ENCODE measurements around the gene SLC6A3.

The SLC6A3 gene

GRCh38 chr5:1358726-1359025 is 86.6 kb downstream of the SLC6A3 start:
- no peaks in the 10 kb centered on the region for H3K27me3 ChIP-seq (ENCODE audit: control insufficient read depth, insufficient read depth, low read length)
- DNase-seq (ENCODE audit: low read depth, low spot score) = no peak
- H3K4me1 ChIP-seq (ENCODE audit: control insufficient read depth, insufficient read depth, low read length) = 0 out of 2 replicates have a peak, but pooled peaks cover 1% of the 10 kb centered on the region
- WGBS (ENCODE audit: insufficient coverage, insufficient read length) = no CpG with 5 or more reads among the region's 10 CpGs
- no peak overlapping the region for H3K4me3 ChIP-seq (ENCODE audit: low read length)
- no peaks in the 10 kb centered on the region for H3K9me3 ChIP-seq (ENCODE audit: control insufficient read depth, insufficient read depth, low read length)
- H3K36me3 ChIP-seq (ENCODE audit: control insufficient read depth, insufficient read depth, low read length) = no peaks in the 10 kb centered on the region
- no peak overlapping the region for H3K27ac ChIP-seq (ENCODE audit: low read length)

GRCh38 chr5:1357946-1358725 is 87.1 kb downstream of the SLC6A3 start:
- Histone ChIP-seq H3K4me1 (ENCODE audit: control insufficient read depth, insufficient read depth, low read length) (0 out of 2 replicates have a peak, but pooled peaks cover 1% of the 10 kb centered on the region), H3K36me3 (ENCODE audit: control insufficient read depth, insufficient read depth, low read length) (no peaks in the 10 kb centered on the region), H3K27me3 (ENCODE audit: control insufficient read depth, insufficient read depth, low read length) (no peaks in the 10 kb centered on the region), H3K9me3 (ENCODE audit: control insufficient read depth, insufficient read depth, low read length) (no peaks in the 10 kb centered on the region), H3K27ac (ENCODE audit: low read length) (no peak overlapping the region), H3K4me3 (ENCODE audit: low read length) (no peak overlapping the region)
- no CpG with 5 or more reads among the region's 25 CpGs for WGBS (ENCODE audit: insufficient coverage, insufficient read length)
- DNase-seq (ENCODE audit: low read depth, low spot score) = no peak

DNA sequence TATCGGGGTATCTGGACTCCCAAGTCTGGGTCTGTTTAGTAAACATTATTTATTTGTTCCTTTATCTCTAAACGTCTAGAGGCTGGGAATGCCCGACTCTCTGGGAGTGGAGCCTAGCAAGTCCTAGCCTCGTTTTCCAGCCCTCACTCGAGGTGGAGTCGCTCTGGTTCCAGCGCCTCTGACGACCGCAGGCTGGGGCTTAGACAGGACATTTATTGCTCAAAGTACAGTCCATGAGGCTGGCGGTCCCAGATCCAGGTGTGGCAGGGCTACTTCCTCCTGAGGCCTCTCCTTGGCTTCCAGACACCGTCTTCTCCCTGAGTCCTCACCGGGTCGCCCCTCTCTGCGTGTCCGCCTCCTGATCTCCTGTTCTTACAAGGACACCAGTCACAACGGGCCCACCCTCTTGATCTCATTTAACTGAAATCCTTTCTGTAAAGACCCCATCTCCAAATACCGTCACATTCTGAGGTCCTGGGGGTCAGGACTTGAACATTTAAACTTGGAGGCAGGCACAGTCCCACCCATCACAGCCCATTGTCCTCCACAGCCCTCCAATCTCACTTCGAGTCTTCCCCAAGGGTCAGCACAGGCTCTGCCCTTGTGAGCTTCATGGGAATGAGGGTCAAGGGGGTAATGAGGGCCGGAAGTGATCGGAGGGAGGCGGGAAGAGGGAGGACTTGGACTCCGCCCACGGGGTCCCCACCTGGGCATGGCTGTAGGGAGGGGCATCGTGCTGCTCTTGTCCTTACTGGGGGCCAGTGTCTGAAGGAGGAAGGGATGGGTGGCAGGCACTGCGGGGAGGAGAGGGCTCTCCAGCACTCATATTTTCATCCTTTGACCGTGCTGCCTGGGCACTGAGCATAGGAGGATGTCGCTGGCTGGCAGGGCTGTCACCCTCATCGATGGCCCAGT is 88.1 kb downstream of the SLC6A3 start:
- WGBS (ENCODE audit: insufficient coverage, insufficient read length) = no CpG with 5 or more reads among the region's 28 CpGs
- no peaks in the 10 kb centered on the region for H3K36me3 ChIP-seq (ENCODE audit: control insufficient read depth, insufficient read depth, low read length)
- H3K4me1 ChIP-seq (ENCODE audit: control insufficient read depth, insufficient read depth, low read length) = 0 out of 2 replicates have a peak, but pooled peaks cover 1% of the 10 kb centered on the region
- no peaks in the 10 kb centered on the region for H3K9me3 ChIP-seq (ENCODE audit: control insufficient read depth, insufficient read depth, low read length)
- no peak for DNase-seq (ENCODE audit: low read depth, low spot score)
- H3K27ac ChIP-seq (ENCODE audit: low read length) = no peak overlapping the region
- H3K4me3 ChIP-seq (ENCODE audit: low read length) = no peak overlapping the region
- H3K27me3 ChIP-seq (ENCODE audit: control insufficient read depth, insufficient read depth, low read length) = no peaks in the 10 kb centered on the region

DNA sequence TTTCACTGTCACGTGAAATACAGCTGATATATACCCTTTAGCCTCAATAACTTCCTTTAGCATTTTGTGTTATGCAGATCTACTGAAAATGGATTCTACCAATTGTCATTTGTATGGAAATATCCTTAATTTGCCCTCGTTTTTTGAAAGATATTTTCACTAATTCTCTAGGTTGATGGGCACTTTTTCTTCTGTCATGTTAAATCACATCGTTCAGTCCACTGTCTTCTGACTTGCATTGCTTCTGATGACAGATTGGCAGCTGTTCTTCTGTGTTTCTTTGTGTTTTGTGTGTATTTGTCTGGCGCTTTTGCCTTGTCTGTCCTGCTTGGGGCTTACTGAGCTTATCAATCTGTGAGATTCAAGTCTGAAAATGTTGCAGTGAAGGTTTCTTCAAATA is 90.7 kb downstream of the SLC6A3 start:
- H3K27me3 ChIP-seq (ENCODE audit: control insufficient read depth, insufficient read depth, low read length) = no peaks in the 10 kb centered on the region
- H3K27ac ChIP-seq (ENCODE audit: low read length) = no peak overlapping the region
- no peak overlapping the region for H3K4me3 ChIP-seq (ENCODE audit: low read length)
- 0 out of 2 replicates have a peak, but pooled peaks cover 1% of the 10 kb centered on the region for H3K4me1 ChIP-seq (ENCODE audit: control insufficient read depth, insufficient read depth, low read length)
- no peaks in the 10 kb centered on the region for H3K9me3 ChIP-seq (ENCODE audit: control insufficient read depth, insufficient read depth, low read length)
- no CpG with 5 or more reads among the region's 4 CpGs for WGBS (ENCODE audit: insufficient coverage, insufficient read length)
- DNase-seq (ENCODE audit: low read depth, low spot score) = no peak
- no peaks in the 10 kb centered on the region for H3K36me3 ChIP-seq (ENCODE audit: control insufficient read depth, insufficient read depth, low read length)

GRCh38 chr5:1352231-1353219 is 92.7 kb downstream of the SLC6A3 start:
- Histone ChIP-seq H3K27ac (ENCODE audit: low read length) (no peak overlapping the region), H3K9me3 (ENCODE audit: control insufficient read depth, insufficient read depth, low read length) (no peaks in the 10 kb centered on the region), H3K4me1 (ENCODE audit: control insufficient read depth, insufficient read depth, low read length) (0 out of 2 replicates have a peak, but pooled peaks cover under 1% of the 10 kb centered on the region), H3K4me3 (ENCODE audit: low read length) (no peak overlapping the region), H3K36me3 (ENCODE audit: control insufficient read depth, insufficient read depth, low read length) (no peaks in the 10 kb centered on the region), H3K27me3 (ENCODE audit: control insufficient read depth, insufficient read depth, low read length) (no peaks in the 10 kb centered on the region)
- no peak for DNase-seq (ENCODE audit: low read depth, low spot score)
- no CpG with 5 or more reads among the region's 10 CpGs for WGBS (ENCODE audit: insufficient coverage, insufficient read length)

- no peaks in the 10 kb centered on the region for H3K9me3 ChIP-seq (ENCODE audit: control insufficient read depth, insufficient read depth, low read length)
- H3K4me3 ChIP-seq (ENCODE audit: low read length) = no peak overlapping the region
- no peaks in the 10 kb centered on the region for H3K4me1 ChIP-seq (ENCODE audit: control insufficient read depth, insufficient read depth, low read length)
- H3K27me3 ChIP-seq (ENCODE audit: control insufficient read depth, insufficient read depth, low read length) = no peaks in the 10 kb centered on the region
- H3K36me3 ChIP-seq (ENCODE audit: control insufficient read depth, insufficient read depth, low read length) = no peaks in the 10 kb centered on the region
- H3K27ac ChIP-seq (ENCODE audit: low read length) = no peak overlapping the region
- no peak for DNase-seq (ENCODE audit: low read depth, low spot score)
- no CpG with 5 or more reads among the region's 4 CpGs for WGBS (ENCODE audit: insufficient coverage, insufficient read length)
Measured at GRCh38 chr5:1351156-1351555, 94.1 kb downstream of the SLC6A3 start.

- H3K27ac ChIP-seq (ENCODE audit: low read length) = no peak overlapping the region
- no peaks in the 10 kb centered on the region for H3K4me1 ChIP-seq (ENCODE audit: control insufficient read depth, insufficient read depth, low read length)
- H3K9me3 ChIP-seq (ENCODE audit: control insufficient read depth, insufficient read depth, low read length) = no peaks in the 10 kb centered on the region
- no peaks in the 10 kb centered on the region for H3K36me3 ChIP-seq (ENCODE audit: control insufficient read depth, insufficient read depth, low read length)
- no peak for DNase-seq (ENCODE audit: low read depth, low spot score)
- no peaks in the 10 kb centered on the region for H3K27me3 ChIP-seq (ENCODE audit: control insufficient read depth, insufficient read depth, low read length)
- no CpG with 5 or more reads among the region's 12 CpGs for WGBS (ENCODE audit: insufficient coverage, insufficient read length)
- H3K4me3 ChIP-seq (ENCODE audit: low read length) = no peak overlapping the region
Measured at GRCh38 chr5:1349246-1349645, 96.0 kb downstream of the SLC6A3 start.

DNA sequence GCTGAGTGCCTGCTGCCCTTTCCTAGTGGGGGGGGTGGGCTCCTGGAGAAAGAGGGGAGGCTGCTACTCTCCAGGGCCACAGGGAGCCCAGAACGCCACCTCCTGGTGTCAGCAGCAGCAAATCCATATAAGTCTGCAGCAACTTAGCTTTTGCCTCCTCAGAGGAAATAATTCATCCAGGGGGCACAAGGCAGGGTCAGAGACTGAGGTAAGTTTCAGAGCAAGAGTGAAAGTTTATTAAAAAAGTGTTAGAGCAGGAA is 96.3 kb downstream of the SLC6A3 start:
- H3K27me3 ChIP-seq (ENCODE audit: control insufficient read depth, insufficient read depth, low read length) = no peaks in the 10 kb centered on the region
- WGBS (ENCODE audit: insufficient coverage, insufficient read length) = no CpG with 5 or more reads among the region's 1 CpG
- H3K9me3 ChIP-seq (ENCODE audit: control insufficient read depth, insufficient read depth, low read length) = no peaks in the 10 kb centered on the region
- H3K4me1 ChIP-seq (ENCODE audit: control insufficient read depth, insufficient read depth, low read length) = no peaks in the 10 kb centered on the region; the same call in 1 of the 2 replicates
- no peak for DNase-seq (ENCODE audit: low read depth, low spot score)
- H3K36me3 ChIP-seq (ENCODE audit: control insufficient read depth, insufficient read depth, low read length) = no peaks in the 10 kb centered on the region
- no peak overlapping the region for H3K4me3 ChIP-seq (ENCODE audit: low read length)
- no peak overlapping the region for H3K27ac ChIP-seq (ENCODE audit: low read length)

- no peak for DNase-seq (ENCODE audit: low read depth, low spot score)
- Histone ChIP-seq H3K9me3 (ENCODE audit: control insufficient read depth, insufficient read depth, low read length) (no peaks in the 10 kb centered on the region), H3K4me1 (ENCODE audit: control insufficient read depth, insufficient read depth, low read length) (no peaks in the 10 kb centered on the region; the same call in 1 of the 2 replicates), H3K27ac (ENCODE audit: low read length) (no peak overlapping the region), H3K36me3 (ENCODE audit: control insufficient read depth, insufficient read depth, low read length) (no peaks in the 10 kb centered on the region; the same call in 1 of the 2 replicates), H3K4me3 (ENCODE audit: low read length) (no peak overlapping the region), H3K27me3 (ENCODE audit: control insufficient read depth, insufficient read depth, low read length) (no peaks in the 10 kb centered on the region)
- no CpG with 5 or more reads among the region's 10 CpGs for WGBS (ENCODE audit: insufficient coverage, insufficient read length)
Measured at GRCh38 chr5:1347571-1347970, 97.7 kb downstream of the SLC6A3 start.
